ENCODE measurements around the gene FOXO1.

DNA sequence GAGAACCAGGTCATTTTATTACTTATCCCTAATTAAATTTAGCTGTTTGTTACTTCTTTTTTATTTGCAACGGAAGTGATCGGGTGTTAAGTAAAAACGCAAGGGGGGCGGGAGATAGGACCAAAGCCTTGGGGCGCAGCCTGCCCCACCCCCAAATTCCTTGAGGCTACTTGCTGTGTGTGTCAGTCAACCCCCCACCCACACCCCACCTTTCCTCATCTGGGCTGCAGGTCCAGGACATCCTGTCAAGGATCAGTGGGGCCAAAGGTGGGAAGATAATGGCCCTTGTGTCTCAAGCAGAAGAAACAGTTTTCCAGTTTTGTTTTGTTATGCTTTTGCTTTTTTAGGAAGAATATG is 1.2 kb upstream of the FOXO1 start:
- TF ChIP-seq CTCF (IDR thresholded peaks at IDR 0.05) (no peak), POLR2A (IDR thresholded peaks at IDR 0.05) (no peak), EP300 (IDR thresholded peaks at IDR 0.05) (no peak), POLR2AphosphoS5 (IDR thresholded peaks at IDR 0.05) (no peak)

Measured in suprapubic skin (tissue), 4 donors.